SJCRH30 (cell line): Measurements from ENCODE around the gene FCN1. TPM values are rescaled to one million over a fixed set of nuclear protein-coding genes. Genes with fewer than 3 reads are reported as not detected.
A peak's percentile ranks its signal among the peaks of the same experiment; 100 is the strongest.
"Not testable (repeated sequence)": the region's sequence is repeated elsewhere in the genome, so short reads cannot be mapped to it uniquely, and the experiment has no call there.

Source experiments
- DNase-seq, 2 experiments: peaks; one replicate each; pipeline ENCODE4 v3.0.0-alpha.2; 2015 to 2020
- H3K27ac ChIP-seq: fragments of 250-450 bp; sonication (Bioruptor Pico); 2 replicates; pipeline ENCODE4 v1.5.1; 2020; ENCODE audit warnings: mild to moderate bottlenecking, moderate library complexity
- H3K27me3 ChIP-seq: fragments of 250-450 bp; sonication (Bioruptor Pico); 2 replicates; pipeline ENCODE4 v1.5.1; 2020; ENCODE audit warnings: mild to moderate bottlenecking, moderate library complexity
- H3K36me3 ChIP-seq: fragments of 250-450 bp; sonication (Bioruptor Pico); 2 replicates; pipeline ENCODE4 v1.5.1; 2020; ENCODE audit warnings: mild to moderate bottlenecking, moderate library complexity
- H3K4me1 ChIP-seq: fragments of 250-450 bp; sonication (Bioruptor Pico); 2 replicates; pipeline ENCODE4 v1.5.1; 2020; ENCODE audit warnings: mild to moderate bottlenecking, moderate library complexity
- H3K4me3 ChIP-seq: fragments of 250-450 bp; sonication (Bioruptor Pico); 2 replicates; pipeline ENCODE4 v1.5.1; 2020; ENCODE audit warnings: mild to moderate bottlenecking, moderate library complexity
- H3K9me3 ChIP-seq: fragments of 250-450 bp; sonication (Bioruptor Pico); replicated peaks from 2 replicates; pipeline ENCODE4 v1.5.1; 2020; ENCODE audit warnings: mild to moderate bottlenecking, moderate library complexity
- total RNA-seq: library from RNA; depleted of rRNA; stranded (reverse); fragments of >200 nt; shearing (Covaris generic); gene quantifications from 2 replicates; pipeline ENCODE4 v1.2.3, GENCODE V29; 2014

The FCN1 gene
- total RNA-seq, 1 experiment from 2014 or later: not detected

DNA sequence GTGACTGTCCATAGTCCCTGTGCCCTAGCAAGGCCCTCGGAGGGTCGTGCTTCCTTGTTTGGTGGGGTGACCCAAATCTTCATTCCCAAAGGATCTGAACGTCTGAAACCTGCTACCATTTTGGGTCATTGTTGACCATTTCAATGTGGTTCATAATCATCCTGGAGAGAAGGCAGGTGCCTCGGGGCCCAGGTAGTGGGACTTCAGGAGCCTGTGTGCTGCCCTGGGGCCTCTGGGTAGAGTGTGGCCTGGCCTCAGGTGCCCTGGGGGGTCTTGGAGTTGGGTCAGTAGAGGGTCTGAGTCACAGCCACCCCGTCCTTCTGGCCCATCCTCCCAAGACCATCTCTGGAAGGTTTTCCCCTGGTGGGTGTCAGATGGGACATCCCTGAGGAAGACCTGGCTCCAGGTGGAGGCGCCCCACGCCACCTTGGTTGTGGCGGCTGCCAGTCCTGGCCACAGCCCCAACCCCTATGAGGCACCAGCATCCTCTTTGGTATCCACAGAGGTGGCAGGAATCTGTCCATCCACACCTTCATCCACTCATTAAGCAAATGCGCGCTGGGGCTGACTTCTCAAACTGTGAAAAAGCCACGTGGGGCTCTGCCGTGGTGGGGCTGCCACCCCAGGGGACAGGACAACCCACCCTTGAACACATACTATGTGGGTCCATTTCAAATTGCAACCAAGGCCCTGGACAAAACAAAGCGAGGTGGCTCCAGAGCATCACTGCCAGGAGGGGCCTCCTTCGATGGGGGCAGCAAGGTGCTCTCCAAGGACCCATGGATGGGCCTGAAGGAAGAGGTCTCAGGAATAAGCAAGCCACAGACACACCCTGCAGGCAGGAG, 41.6 kb upstream of the FCN1 start:
- Histone ChIP-seq H3K9me3 (no peaks in the 10 kb centered on the region; the same call in 1 of the 2 replicates), H3K27ac (no peak overlapping the region), H3K36me3 (no peaks in the 10 kb centered on the region), H3K4me1 (no peaks in the 10 kb centered on the region), H3K4me3 (no peak overlapping the region), H3K27me3 (peaks cover 10% of the 10 kb centered on the region; the same call in 1 of the 2 replicates)
- no peak for DNase-seq

DNA sequence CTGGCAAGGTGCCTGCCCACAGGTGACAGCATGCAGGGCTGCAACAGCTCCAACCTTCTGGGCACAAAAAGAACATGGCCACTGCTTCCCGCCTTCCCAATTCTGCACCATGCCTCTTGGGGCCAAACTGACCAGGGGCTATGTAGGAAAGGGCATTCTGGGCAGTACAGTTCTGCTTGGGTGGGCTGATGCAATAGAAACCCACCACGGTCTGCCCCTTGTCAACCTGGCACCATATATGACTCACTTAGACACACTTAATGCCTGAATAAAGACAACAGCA, 40.2 kb upstream of the FCN1 start:
- no peak overlapping the region for H3K4me3 ChIP-seq
- no peaks in the 10 kb centered on the region for H3K4me1 ChIP-seq
- no peak overlapping the region for H3K27ac ChIP-seq
- peaks cover 5% of the 10 kb centered on the region; the same call in 1 of the 2 replicates for H3K9me3 ChIP-seq
- no peak for DNase-seq
- H3K27me3 ChIP-seq: peaks cover 10% of the 10 kb centered on the region; the same call in 1 of the 2 replicates
- no peaks in the 10 kb centered on the region for H3K36me3 ChIP-seq

DNA sequence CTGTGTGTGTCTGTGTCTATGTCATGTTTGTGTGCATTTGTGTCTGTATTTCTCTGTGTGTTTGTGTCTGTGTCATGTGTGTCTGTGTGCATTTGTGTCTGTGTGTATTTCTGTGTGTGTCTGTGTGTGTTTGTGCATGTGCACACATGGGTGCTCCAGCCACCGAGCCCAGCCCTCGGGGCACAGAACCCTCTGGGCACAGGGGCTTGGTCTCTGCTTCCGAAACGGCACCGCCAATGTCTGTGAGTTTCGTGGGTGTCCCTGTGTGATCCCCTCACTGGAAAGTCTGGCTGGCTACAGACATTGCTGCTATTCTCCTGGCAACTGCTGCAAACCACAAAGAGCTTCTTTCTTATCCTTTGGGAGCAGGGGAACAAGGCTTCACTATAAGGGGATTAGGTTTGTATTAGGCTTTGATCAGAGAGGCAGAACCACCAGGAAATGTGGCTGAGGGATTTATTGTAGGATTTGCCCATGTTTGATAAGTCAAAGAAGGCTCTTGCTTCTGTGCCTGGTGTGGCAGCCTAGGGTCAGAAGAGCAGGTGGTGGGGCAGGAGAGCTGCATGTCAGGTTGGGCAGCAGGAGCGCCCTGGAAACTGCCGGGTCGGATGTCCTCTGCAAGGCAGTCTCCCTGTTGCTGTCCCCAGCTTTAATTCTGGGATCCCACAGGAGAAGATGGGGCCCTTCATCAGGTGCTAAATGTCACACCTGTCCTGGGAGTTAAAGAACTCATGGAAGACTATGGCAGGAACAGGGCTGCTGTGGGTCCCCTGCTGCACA, 39.6 kb upstream of the FCN1 start:
- DNase-seq: peak; percentile 32 to 75
- H3K27me3 ChIP-seq: peaks cover 6% of the 10 kb centered on the region; the same call in 1 of the 2 replicates
- no peak overlapping the region for H3K27ac ChIP-seq
- peaks cover 5% of the 10 kb centered on the region; the same call in 1 of the 2 replicates for H3K9me3 ChIP-seq
- H3K4me3 ChIP-seq: no peak overlapping the region
- H3K36me3 ChIP-seq: no peaks in the 10 kb centered on the region
- H3K4me1 ChIP-seq: no peaks in the 10 kb centered on the region

DNA sequence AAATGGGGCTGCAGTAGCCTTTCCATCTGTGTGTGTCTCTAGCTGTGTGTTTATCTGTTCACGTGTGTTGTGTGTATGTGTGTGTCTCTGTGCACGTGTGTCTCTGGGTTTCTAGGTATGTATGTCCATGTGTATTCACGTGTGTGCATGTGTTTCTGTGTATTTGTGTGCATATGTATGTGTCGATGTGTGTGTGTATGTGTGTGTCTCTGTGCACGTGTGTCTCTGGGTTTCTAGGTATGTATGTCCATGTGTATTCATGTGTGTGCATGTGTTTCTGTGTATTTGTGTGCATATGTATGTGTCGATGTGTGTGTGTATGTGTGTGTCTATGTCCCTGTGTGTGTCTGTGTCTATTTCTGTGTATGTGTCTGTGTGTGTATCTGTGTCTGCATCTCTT, 38.7 kb upstream of the FCN1 start:
- not testable (repeated sequence) for DNase-seq, H3K9me3 ChIP-seq, H3K36me3 ChIP-seq, H3K4me3 ChIP-seq, H3K27me3 ChIP-seq, H3K27ac ChIP-seq, H3K4me1 ChIP-seq

DNA sequence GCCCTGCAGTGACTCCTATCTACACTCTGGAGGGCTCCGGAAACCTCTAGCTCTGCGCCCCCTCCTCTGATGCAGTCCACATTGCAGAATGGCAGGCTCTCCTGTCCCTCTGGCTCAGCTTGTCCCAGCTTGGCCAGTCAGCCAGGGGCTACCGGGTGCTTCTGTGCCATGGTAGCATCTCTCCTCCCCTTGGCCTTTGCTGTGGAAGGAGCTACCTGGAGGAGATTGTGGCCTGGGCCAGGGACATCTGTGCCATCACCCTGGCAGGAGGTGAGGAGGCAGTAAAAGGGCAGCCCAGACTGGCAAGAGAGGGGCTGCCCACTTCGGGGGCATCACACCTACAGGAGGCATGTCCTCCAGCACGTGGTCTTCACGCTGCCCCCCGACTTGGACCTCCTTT, 38.1 kb upstream of the FCN1 start:
- no peaks in the 10 kb centered on the region for H3K4me1 ChIP-seq
- H3K4me3 ChIP-seq: no peak overlapping the region
- no peaks in the 10 kb centered on the region for H3K36me3 ChIP-seq
- H3K27me3 ChIP-seq: no peaks in the 10 kb centered on the region; the same call in 1 of the 2 replicates
- DNase-seq: no peak
- no peak overlapping the region for H3K27ac ChIP-seq
- peaks cover 5% of the 10 kb centered on the region; the same call in 1 of the 2 replicates for H3K9me3 ChIP-seq

DNA sequence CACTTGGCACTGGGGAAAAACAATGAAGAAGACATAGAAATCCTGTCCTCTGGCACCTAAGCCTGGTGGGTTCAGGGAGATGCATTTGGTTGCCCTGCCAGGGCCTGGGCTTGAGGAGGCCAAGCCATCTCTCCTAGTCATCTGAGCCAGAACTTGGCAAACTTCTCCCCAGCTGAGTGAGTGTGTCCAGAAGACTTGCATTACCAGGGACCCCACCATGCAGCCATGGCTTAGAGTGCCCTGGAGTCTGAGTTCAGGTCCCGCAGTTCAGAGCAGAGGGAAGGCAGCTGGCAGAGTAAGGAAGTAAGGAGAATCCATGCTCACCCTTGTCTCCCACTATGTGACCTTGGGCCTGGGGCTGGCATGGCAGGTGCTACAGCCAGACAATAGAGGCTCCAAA, 37.4 kb upstream of the FCN1 start:
- no peak for DNase-seq
- Histone ChIP-seq H3K4me1 (no peaks in the 10 kb centered on the region), H3K4me3 (no peak overlapping the region), H3K27ac (no peak overlapping the region), H3K27me3 (no peaks in the 10 kb centered on the region; the same call in 1 of the 2 replicates), H3K36me3 (no peaks in the 10 kb centered on the region), H3K9me3 (peaks cover 5% of the 10 kb centered on the region; the same call in 1 of the 2 replicates)

DNA sequence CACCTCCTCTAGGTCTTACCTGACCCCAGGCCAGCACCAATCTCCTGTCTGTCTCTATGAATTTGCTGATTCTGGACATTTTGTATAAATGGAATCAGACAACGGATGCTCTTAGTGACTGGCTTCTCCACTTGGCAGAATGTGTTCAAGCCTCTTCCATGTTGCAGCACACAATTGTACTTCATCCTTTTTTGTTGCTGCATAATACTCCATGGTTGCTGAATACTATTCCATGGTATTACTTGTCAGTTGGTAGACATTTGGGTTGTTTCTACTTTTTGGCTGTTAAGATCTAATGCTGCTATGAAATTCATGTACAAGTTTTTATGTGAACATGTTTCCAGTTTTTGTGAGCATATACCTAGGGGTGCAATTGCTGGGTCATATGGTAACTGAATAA, 34.3 kb upstream of the FCN1 start:
- Histone ChIP-seq H3K27me3 (peaks cover 5% of the 10 kb centered on the region; the same call in 1 of the 2 replicates), H3K36me3 (no peaks in the 10 kb centered on the region), H3K4me1 (no peaks in the 10 kb centered on the region), H3K27ac (no peak overlapping the region), H3K9me3 (peaks cover 5% of the 10 kb centered on the region; the same call in 1 of the 2 replicates), H3K4me3 (no peak overlapping the region)
- no peak for DNase-seq

DNA sequence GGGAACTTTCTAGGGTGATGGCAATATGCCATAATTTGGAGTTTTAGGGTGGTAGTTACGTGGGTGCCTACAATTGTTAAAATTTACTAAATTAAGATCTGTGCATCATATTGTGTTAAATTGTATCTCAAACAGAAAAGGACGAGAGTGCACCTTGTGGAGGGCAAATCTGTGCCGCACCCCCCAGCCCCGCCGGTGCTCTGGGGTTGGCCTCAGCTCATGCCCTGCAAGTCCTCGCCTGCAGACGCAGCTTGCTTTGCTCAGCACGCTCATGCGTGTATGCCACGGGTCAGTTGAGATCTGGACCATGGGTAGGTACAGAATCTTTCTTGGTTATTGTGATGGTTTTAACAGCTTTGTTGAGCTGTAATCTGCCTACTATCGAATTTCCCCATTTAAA, 33.7 kb upstream of the FCN1 start:
- H3K36me3 ChIP-seq: no peaks in the 10 kb centered on the region
- 0 out of 2 replicates have a peak, but pooled peaks cover 5% of the 10 kb centered on the region for H3K27me3 ChIP-seq
- H3K4me3 ChIP-seq: no peak overlapping the region
- no peaks in the 10 kb centered on the region for H3K4me1 ChIP-seq
- DNase-seq: no peak
- no peak overlapping the region for H3K27ac ChIP-seq
- peaks cover 5% of the 10 kb centered on the region; the same call in 1 of the 2 replicates for H3K9me3 ChIP-seq

DNA sequence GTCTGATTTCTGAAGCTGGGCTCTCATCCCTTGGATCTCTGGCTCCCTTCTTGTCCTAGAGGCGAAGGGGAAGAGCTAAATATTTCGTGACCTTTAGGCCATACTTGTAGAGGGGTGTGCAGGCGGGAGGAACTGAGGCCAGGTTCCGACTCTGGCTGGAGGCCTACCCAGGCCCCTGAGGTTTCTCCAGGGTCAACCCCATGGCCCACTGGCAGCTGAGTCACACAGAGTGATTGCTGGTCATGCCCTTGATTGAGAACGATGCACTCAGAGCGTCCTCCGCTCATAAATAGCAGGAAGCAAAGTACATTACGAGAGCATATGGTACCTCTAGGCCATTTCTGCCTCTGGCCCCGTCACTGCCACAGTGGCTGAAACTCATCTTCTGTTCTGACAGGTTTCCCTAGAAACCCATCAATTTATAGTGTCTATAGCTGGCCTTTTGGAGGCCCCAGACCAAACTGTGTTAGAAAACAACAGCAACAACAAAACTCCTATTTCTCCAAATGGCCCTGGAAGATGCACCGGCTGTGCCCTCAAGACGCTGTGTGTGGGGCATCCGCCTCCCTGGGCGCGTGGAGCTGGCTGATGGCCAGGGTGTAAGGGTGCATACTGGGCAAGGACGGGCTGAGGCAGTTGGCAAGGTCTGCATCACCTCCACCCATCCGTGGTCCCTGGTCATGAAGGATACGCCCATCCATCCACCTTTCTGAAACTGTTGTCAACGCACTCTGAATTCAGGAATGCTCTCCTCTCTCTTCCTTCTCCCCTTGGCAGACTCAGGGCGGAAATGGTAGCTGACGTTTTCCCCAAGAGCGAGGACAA, 32.9 kb upstream of the FCN1 start:
- H3K27ac ChIP-seq: no peak overlapping the region
- peaks cover 5% of the 10 kb centered on the region; the same call in 1 of the 2 replicates for H3K9me3 ChIP-seq
- no peaks in the 10 kb centered on the region for H3K36me3 ChIP-seq
- no peaks in the 10 kb centered on the region for H3K4me1 ChIP-seq
- H3K27me3 ChIP-seq: 0 out of 2 replicates have a peak, but pooled peaks cover 5% of the 10 kb centered on the region
- no peak for DNase-seq
- no peak overlapping the region for H3K4me3 ChIP-seq

DNA sequence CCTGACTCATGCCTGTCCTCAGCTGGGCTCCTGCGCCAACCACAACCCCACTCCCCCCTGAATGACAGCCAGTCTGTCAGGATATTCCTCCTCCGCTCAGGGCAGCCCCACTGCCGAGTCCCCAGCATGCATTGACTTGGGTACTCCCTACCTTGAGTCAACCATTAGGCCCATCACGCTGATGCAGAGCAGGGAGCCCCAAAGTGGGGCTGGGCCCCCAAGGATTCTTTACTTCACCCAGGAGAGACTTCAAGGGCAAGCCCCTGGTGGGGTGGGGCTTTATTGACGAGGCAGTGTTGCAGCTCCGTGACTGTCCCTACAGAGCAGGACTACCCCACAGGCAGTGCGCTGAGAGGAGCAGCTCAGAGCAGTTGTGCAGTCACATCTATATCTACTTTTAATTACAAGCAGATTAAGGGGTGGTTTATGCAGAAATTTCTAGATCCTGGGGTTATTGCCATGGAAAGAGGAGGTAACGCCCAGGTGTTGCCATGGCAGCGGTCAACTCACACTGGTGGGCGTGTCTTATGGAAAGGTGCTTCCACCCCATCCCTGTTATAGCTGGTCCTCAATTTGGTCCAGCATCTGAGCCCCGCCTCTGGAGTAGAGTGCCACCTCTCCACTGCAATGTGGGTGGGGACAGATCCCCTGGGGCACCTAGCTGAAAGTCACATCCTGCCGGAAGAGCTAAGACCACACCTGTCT, 32.1 kb upstream of the FCN1 start:
- peaks cover 5% of the 10 kb centered on the region; the same call in 1 of the 2 replicates for H3K9me3 ChIP-seq
- DNase-seq: no peak
- H3K27ac ChIP-seq: no peak overlapping the region
- no peaks in the 10 kb centered on the region for H3K4me1 ChIP-seq
- H3K27me3 ChIP-seq: peaks cover 11% of the 10 kb centered on the region
- no peak overlapping the region for H3K4me3 ChIP-seq
- no peaks in the 10 kb centered on the region for H3K36me3 ChIP-seq

DNA sequence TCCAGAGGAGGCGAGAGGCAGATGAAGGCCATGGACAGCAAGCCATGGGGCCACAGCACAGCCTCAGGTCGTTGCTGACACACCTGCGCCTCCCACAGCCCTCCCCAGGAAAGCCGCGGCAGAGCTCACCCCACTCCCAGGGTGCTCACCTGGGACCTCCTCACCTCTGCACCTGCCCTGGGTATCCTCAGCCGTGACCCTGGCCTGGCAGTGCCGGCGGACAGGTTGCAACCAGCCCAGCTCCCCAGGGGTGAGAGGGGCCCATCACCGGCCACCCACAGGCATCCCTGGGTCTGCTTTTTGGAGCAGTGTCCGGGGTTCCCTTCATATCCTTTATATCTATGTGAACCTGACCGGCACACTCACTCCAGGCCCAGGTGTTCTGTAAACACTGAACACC, 30.4 kb upstream of the FCN1 start:
- DNase-seq: no peak
- Histone ChIP-seq H3K4me1 (no peaks in the 10 kb centered on the region), H3K27me3 (peaks cover 21% of the 10 kb centered on the region), H3K36me3 (no peaks in the 10 kb centered on the region), H3K9me3 (no peaks in the 10 kb centered on the region), H3K4me3 (no peak overlapping the region), H3K27ac (no peak overlapping the region)

DNA sequence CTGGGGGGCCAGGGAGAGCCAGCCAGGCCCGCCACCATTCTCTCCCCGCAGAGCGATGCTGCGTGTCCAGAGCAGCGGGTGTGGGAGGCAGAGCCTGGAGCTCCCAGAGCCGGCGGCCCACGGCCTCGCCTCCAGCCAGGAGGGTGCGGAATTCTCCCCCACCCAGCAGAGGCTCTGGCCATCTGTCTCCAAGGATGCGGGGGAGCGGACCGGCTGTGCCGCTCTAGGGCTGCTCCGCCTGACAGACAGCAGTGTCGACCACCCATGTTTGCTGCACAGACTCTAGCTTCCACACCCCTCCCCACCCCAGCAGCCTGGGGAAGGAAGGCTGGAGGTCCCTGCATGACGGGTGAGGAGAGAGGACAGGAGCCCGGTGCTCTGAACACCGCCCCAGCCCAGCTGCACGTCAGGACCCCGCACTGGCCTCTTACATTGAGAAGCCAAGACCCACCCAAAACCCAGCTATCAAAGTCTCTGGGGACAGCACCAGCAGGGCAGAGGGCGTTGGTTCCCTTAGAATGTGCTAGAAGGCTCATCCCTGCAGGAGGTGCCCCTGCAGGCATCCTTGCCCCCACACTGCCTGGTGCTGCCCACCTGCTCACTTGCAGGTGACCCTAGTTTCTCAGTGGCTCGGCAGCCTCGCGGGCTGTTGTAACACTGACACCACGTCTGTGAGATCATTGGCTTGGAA, 29.7 kb upstream of the FCN1 start:
- H3K4me3 ChIP-seq: no peak overlapping the region
- DNase-seq: no peak
- H3K36me3 ChIP-seq: no peaks in the 10 kb centered on the region
- H3K4me1 ChIP-seq: no peaks in the 10 kb centered on the region
- no peak overlapping the region for H3K27ac ChIP-seq
- no peaks in the 10 kb centered on the region for H3K9me3 ChIP-seq
- peaks cover 27% of the 10 kb centered on the region for H3K27me3 ChIP-seq

DNA sequence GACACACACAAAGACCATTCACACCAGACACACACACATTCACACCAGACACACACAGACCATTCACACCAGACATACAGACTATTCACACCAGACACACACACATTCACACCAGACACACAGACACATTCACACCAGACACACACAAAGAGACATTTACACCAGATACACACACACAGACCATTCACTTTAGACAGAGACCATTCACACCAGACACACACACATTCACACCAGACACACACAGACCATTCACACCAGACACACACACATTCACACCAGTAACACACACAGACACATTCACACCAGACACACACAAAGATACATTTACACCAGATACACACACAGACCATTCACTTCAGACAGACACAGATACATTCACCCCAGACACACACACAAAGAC, 29.0 kb upstream of the FCN1 start:
- no peak overlapping the region for H3K27ac ChIP-seq
- no peaks in the 10 kb centered on the region for H3K36me3 ChIP-seq
- no peaks in the 10 kb centered on the region for H3K9me3 ChIP-seq
- no peak overlapping the region for H3K4me3 ChIP-seq
- H3K27me3 ChIP-seq: peaks cover 31% of the 10 kb centered on the region
- no peak for DNase-seq
- no peaks in the 10 kb centered on the region for H3K4me1 ChIP-seq
